GM06990 (cell line): ENCODE measurements around the gene PDE1A.

Experiments used
- DNase-seq: peaks from one replicate; pipeline ENCODE4 v3.0.0-alpha.2; 2011; ENCODE audit not compliant: insufficient read length; ENCODE audit errors: extremely low read depth
- H3K27me3 ChIP-seq: replicated peaks from 2 replicates; pipeline ENCODE4 v1.6.0; 2011; ENCODE audit warnings: low read length; ENCODE audit not compliant: control insufficient read depth, insufficient read depth
- H3K36me3 ChIP-seq: 2 replicates; pipeline ENCODE4 v1.5.1; 2011; ENCODE audit warnings: low read length; ENCODE audit not compliant: control insufficient read depth, insufficient read depth
- H3K4me3 ChIP-seq: replicated peaks from 2 replicates; pipeline ENCODE4 v1.5.1; 2011; ENCODE audit warnings: low read depth, mild to moderate bottlenecking, control low read depth, low read length
- TF ChIP-seq, protein P1 (sequence below): IDR thresholded peaks from 2 replicates; pipeline ENCODE4 v1.5.1; 2011; ENCODE audit warnings: low read length, control low read depth, mild to moderate bottlenecking, inconsistent platforms; ENCODE audit not compliant: insufficient read depth, poor library complexity, severe bottlenecking

Gene PDE1A

DNA sequence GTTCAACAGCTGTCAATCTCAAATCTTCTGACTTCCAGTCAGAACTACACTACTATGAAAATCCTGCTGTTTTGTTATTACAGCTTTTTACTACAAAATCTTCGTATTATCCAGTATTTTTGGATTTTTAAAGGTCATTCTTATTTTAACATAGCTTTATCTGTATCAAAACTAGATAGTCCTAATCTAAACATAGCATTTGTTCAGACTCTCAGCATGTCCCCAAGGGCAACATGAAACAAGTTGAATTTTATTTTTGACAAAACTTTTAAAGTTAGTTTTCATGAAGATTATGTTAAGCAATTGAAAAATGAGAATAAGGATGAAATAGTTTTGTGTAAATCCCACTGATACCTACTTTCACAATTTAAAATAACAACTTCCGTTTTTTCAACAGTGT, 48.1 kb downstream of the PDE1A start:
- no peak overlapping the region for H3K4me3 ChIP-seq
- no peak for DNase-seq
- H3K27me3 ChIP-seq = no peaks in the 10 kb centered on the region
- H3K36me3 ChIP-seq = no peaks in the 10 kb centered on the region
- TF ChIP-seq, protein P1, sequence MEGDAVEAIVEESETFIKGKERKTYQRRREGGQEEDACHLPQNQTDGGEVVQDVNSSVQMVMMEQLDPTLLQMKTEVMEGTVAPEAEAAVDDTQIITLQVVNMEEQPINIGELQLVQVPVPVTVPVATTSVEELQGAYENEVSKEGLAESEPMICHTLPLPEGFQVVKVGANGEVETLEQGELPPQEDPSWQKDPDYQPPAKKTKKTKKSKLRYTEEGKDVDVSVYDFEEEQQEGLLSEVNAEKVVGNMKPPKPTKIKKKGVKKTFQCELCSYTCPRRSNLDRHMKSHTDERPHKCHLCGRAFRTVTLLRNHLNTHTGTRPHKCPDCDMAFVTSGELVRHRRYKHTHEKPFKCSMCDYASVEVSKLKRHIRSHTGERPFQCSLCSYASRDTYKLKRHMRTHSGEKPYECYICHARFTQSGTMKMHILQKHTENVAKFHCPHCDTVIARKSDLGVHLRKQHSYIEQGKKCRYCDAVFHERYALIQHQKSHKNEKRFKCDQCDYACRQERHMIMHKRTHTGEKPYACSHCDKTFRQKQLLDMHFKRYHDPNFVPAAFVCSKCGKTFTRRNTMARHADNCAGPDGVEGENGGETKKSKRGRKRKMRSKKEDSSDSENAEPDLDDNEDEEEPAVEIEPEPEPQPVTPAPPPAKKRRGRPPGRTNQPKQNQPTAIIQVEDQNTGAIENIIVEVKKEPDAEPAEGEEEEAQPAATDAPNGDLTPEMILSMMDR = no peak

DNA sequence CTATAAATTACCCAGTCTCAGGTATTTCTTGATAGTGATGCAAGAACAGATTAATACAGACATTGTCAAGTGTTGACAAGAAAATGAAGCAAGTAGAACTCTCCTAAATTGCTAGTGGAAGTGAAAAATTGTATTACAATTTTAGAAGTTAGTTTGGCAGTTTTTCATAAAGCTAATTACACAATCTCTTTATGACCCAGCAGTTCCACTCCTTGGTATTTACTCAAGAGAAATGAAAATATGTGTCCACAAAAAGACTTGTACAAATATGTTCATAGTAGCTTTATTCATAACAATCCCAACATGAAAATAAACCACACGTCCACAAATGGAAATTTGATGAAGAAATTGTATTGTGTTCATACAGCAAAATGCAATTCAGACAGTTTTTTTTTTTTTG, 49.4 kb downstream of the PDE1A start:
- H3K36me3 ChIP-seq = no peaks in the 10 kb centered on the region
- TF ChIP-seq, protein P1 = no peak
- no peak overlapping the region for H3K4me3 ChIP-seq
- DNase-seq = no peak
- H3K27me3 ChIP-seq = no peaks in the 10 kb centered on the region

GRCh38 chr2:182375862-182376261, 51.0 kb downstream of the PDE1A start:
- Histone ChIP-seq H3K27me3 (no peaks in the 10 kb centered on the region), H3K36me3 (no peaks in the 10 kb centered on the region), H3K4me3 (no peak overlapping the region)
- DNase-seq = no peak
- TF ChIP-seq, protein P1 = no peak

DNA sequence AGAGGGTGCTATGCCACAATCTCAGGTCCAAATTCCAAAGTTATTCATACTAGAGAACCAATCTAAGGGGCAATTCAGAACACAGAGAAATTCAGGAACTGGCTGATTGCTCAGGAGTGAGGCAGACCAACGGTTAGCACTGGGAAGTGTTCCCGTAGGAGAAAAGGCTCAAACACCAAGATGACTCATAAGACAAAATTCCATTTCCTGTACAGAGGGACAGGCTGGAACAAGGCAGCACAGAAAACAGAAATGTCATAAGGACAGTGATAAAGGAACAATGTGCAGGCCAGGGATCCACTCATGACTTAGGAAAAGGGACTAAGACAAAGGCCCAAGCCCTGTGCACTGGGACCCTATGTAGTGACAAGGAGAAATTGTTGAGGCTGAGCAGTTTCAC, 54.2 kb downstream of the PDE1A start:
- Histone ChIP-seq H3K4me3 (no peak overlapping the region), H3K27me3 (no peaks in the 10 kb centered on the region), H3K36me3 (no peaks in the 10 kb centered on the region)
- TF ChIP-seq, protein P1 = no peak
- DNase-seq = no peak

DNA sequence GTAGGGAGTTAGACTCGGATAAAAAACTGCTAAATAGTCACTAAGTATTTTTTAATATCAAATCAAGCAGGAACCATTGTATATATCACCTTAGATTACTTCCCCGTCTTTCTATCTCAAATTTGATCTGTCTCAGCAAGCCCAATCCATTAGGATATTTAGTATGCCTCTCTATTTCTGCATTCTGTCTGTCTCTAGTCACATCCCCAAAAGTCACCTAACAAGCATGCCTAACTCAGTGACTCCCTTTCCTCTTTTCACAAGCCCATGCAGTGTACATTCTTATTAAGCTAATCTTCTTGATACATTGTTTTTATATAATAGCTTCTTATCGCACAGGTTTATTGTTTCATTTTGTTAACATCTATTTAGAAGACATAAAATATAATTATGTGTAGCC, 57.8 kb downstream of the PDE1A start:
- Histone ChIP-seq H3K27me3 (no peaks in the 10 kb centered on the region), H3K36me3 (no peaks in the 10 kb centered on the region), H3K4me3 (no peak overlapping the region)
- TF ChIP-seq, protein P1 = no peak
- no peak for DNase-seq

DNA sequence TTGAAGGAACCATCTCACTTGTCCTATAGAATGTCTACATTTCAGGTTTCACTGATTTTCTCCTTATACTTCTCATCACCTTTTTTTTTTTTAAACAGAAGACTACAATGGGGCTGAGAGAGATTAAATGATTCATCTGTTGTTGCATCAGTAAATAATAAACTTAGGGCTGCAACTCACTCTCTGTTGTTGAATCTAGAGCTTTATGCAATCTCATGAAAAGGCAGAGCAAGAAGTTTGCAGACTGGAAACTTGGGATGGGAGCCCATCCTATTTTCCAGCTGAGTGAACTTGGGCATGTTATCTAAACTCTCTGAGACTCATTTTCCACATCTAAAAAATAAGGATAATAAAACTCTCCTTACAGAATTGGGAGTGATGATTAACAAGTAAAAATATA, 58.4 kb downstream of the PDE1A start:
- Histone ChIP-seq H3K4me3 (no peak overlapping the region), H3K36me3 (no peaks in the 10 kb centered on the region), H3K27me3 (no peaks in the 10 kb centered on the region)
- TF ChIP-seq, protein P1 = no peak
- no peak for DNase-seq
